HepG2 (cell line): ENCODE data around the gene HSD3B7. TPM values are rescaled to one million over a fixed set of nuclear protein-coding genes. Genes with fewer than 3 reads are reported as not detected.

ENCODE experiments used
- ATAD3A ChIP-seq: sonication (generic); formaldehyde crosslinking; IDR thresholded peaks from 2 replicates; pipeline ENCODE4 v1.4.0; 2020; ENCODE audit warnings: missing genetic modification reagents
- ATRX ChIP-seq: sonication (generic); formaldehyde crosslinking; IDR thresholded peaks from 2 replicates; pipeline ENCODE4 v1.4.0; 2020; ENCODE audit warnings: missing genetic modification reagents, borderline replicate concordance
- CBX1 ChIP-seq: IDR thresholded peaks from one replicate; pipeline ENCODE4 v1.6.1; 2016; ENCODE audit warnings: antibody characterized with exemption, low read depth
- CHD2 ChIP-seq: IDR thresholded peaks from 2 replicates; pipeline ENCODE4 v1.6.1; 2011; ENCODE audit warnings: low read depth, low read length, improper control_type of control experiment
- HMGA1 ChIP-seq: sonication (generic); formaldehyde crosslinking; conservative IDR thresholded peaks from 2 replicates; pipeline ENCODE4 v1.4.0; 2020; ENCODE audit warnings: missing genetic modification reagents
- HOMEZ ChIP-seq: IDR thresholded peaks from 2 replicates; pipeline ENCODE4 v1.6.1; 2016; ENCODE audit warnings: low read depth
- IRX3 ChIP-seq: sonication (generic); formaldehyde crosslinking; IDR thresholded peaks from 2 replicates; pipeline ENCODE4 v1.8.1; 2023; ENCODE audit warnings: mild to moderate bottlenecking, low read depth, missing genetic modification reagents, borderline replicate concordance
- JARID2 ChIP-seq: sonication (generic); formaldehyde crosslinking; IDR thresholded peaks from 2 replicates; pipeline ENCODE4 v1.8.1; 2023; ENCODE audit warnings: missing genetic modification reagents, inconsistent platforms; ENCODE audit not compliant: insufficient replicate concordance
- JUNB ChIP-seq: sonication (generic); formaldehyde crosslinking; IDR thresholded peaks from 2 replicates; pipeline ENCODE4 v1.8.0; 2022; ENCODE audit warnings: missing genetic modification reagents, mild to moderate bottlenecking, borderline replicate concordance
- KDM6A ChIP-seq: IDR thresholded peaks from 2 replicates; pipeline ENCODE4 v1.6.1; 2016; ENCODE audit warnings: low read depth
- MED1 ChIP-seq: sonication (generic); formaldehyde crosslinking; IDR thresholded peaks from 2 replicates; pipeline ENCODE4 v1.4.0; 2020; ENCODE audit warnings: missing genetic modification reagents
- NR2F2 ChIP-seq: IDR thresholded peaks from 2 replicates; pipeline ENCODE4 v1.6.1; 2012; ENCODE audit warnings: low read depth, inconsistent platforms, borderline replicate concordance
- PAWR ChIP-seq: sonication (generic); formaldehyde crosslinking; IDR thresholded peaks from 2 replicates; pipeline ENCODE4 v1.4.0; 2020; ENCODE audit warnings: missing genetic modification reagents, mild to moderate bottlenecking, borderline replicate concordance
- PCBP2 ChIP-seq: fragments of 200-400 bp; formaldehyde crosslinking; optimal IDR thresholded peaks from 2 replicates; pipeline ENCODE3; 2018; ENCODE audit warnings: low read length, low read depth; ENCODE audit not compliant: poor library complexity, severe bottlenecking
- REPIN1 ChIP-seq: sonication (generic); formaldehyde crosslinking; IDR thresholded peaks from 2 replicates; pipeline ENCODE4 v1.8.0; 2022; ENCODE audit warnings: missing genetic modification reagents, low read depth, mild to moderate bottlenecking, borderline replicate concordance
- RFXANK ChIP-seq: IDR thresholded peaks from 2 replicates; pipeline ENCODE4 v1.6.1; 2016
- RXRA ChIP-seq: sonication (generic); formaldehyde crosslinking; IDR thresholded peaks from 2 replicates; pipeline ENCODE4 v1.5.1; 2020; ENCODE audit warnings: missing genetic modification reagents
- TCF7 ChIP-seq: sonication (generic); IDR thresholded peaks from 2 replicates; pipeline ENCODE4 v1.6.1; 2016; ENCODE audit warnings: antibody characterized with exemption, low read depth
- TEAD3 ChIP-seq: optimal IDR thresholded peaks from 2 replicates; pipeline ENCODE3; 2016; ENCODE audit warnings: borderline replicate concordance
- ZBTB1 ChIP-seq: sonication (generic); formaldehyde crosslinking; IDR thresholded peaks from 2 replicates; pipeline ENCODE4 v1.4.0; 2020; ENCODE audit warnings: missing genetic modification reagents, borderline replicate concordance
- ZBTB8A ChIP-seq: sonication (generic); formaldehyde crosslinking; IDR thresholded peaks from 2 replicates; pipeline ENCODE4 v1.4.0; 2020; ENCODE audit warnings: mild to moderate bottlenecking, low read depth, missing genetic modification reagents, borderline replicate concordance
- ZGPAT ChIP-seq: IDR thresholded peaks from 2 replicates; pipeline ENCODE4 v1.6.1; 2016; ENCODE audit warnings: mild to moderate bottlenecking
- ZNF17 ChIP-seq: sonication (generic); formaldehyde crosslinking; IDR thresholded peaks from 2 replicates; pipeline ENCODE4 v1.5.0; 2020; ENCODE audit warnings: mild to moderate bottlenecking, missing genetic modification reagents
- ZNF350 ChIP-seq: sonication (generic); formaldehyde crosslinking; IDR thresholded peaks from 2 replicates; pipeline ENCODE4 v1.4.0; 2020; ENCODE audit warnings: mild to moderate bottlenecking, low read depth, missing genetic modification reagents, borderline replicate concordance
- ZNF382 ChIP-seq: sonication (generic); formaldehyde crosslinking; IDR thresholded peaks from 2 replicates; pipeline ENCODE4 v1.5.0; 2020; ENCODE audit warnings: missing genetic modification reagents, mild to moderate bottlenecking, borderline replicate concordance
- ZNF619 ChIP-seq: sonication (generic); formaldehyde crosslinking; IDR thresholded peaks from 2 replicates; pipeline ENCODE4 v1.4.0; 2020; ENCODE audit warnings: mild to moderate bottlenecking, missing genetic modification reagents
- ZNF891 ChIP-seq: sonication (generic); formaldehyde crosslinking; IDR thresholded peaks from 2 replicates; pipeline ENCODE4 v1.5.0; 2020; ENCODE audit warnings: mild to moderate bottlenecking, missing genetic modification reagents
- polyA plus RNA-seq, 8 experiments: library from polyadenylated mRNA; depleted of rRNA in 3 of 8; stranded (reverse) in 7 of 8; unstranded in 1 of 8; fragments of >200 nt; fragmentation: Illumina TruSeq in 4 of 8; extraction: Trizol in 4 of 8; gene quantifications; 2 replicates each; pipeline versions ENCODE4 v1.2.1 to v1.2.3, GENCODE V29; 2011 to 2016; ENCODE audit warnings: low read depth in 4 of 8, missing spikeins in 1 of 8, mixed read lengths in 1 of 8; ENCODE audit not compliant: insufficient read depth in 1 of 8
- total RNA-seq, 5 experiments: library from RNA; depleted of rRNA; stranded (reverse); fragments of >200 nt; fragmentation: Illumina TruSeq; extraction: Trizol; gene quantifications; 2 replicates each; pipeline ENCODE4 v1.2.3, GENCODE V29; 2016; ENCODE audit warnings: low read depth in 1 of 5

Gene HSD3B7
- total and polyA plus RNA-seq, 2 of the 13 experiments (the other 11 are each of a cell fraction or from before 2014, with no cell fraction given) = 32.9 to 69.7 TPM

- no peak; the same call in 1 of the 2 replicates for TF ChIP-seq RXRA
- no peak; the same call in none of the 2 replicates for TF ChIP-seq ZNF350
- no peak for TF ChIP-seq PCBP2
- TF ChIP-seq CHD2 = no peak
- no peak for TF ChIP-seq ATRX
- TF ChIP-seq TCF7 = no peak
- 0 out of 2 replicates have a peak, but pooled peaks have one; percentile 9 for TF ChIP-seq ZNF17 (CRISPR knock-in tag)
- TF ChIP-seq NR2F2 = no peak; the same call in 1 of the 2 replicates
- no peak; the same call in 1 of the 2 replicates for TF ChIP-seq IRX3
- TF ChIP-seq JUNB (CRISPR knock-in tag) = no peak
- no peak for TF ChIP-seq KDM6A (CRISPR knock-in tag)
- TF ChIP-seq HMGA1 (CRISPR knock-in tag) = no peak
- TF ChIP-seq RFXANK = no peak
- TF ChIP-seq ATAD3A (CRISPR knock-in tag) = no peak
- TF ChIP-seq ZNF619 (CRISPR knock-in tag) = no peak
- TF ChIP-seq TEAD3 (CRISPR knock-in tag) = no peak
- no peak for TF ChIP-seq ZNF382 (CRISPR knock-in tag)
- TF ChIP-seq MED1 (CRISPR knock-in tag) = no peak; the same call in 1 of the 2 replicates
- no peak for TF ChIP-seq PAWR (CRISPR knock-in tag)
- no peak for TF ChIP-seq HOMEZ
- no peak; the same call in 1 of the 2 replicates for TF ChIP-seq ZBTB8A (CRISPR knock-in tag)
- TF ChIP-seq REPIN1 = no peak
- no peak for TF ChIP-seq CBX1
- no peak; the same call in 1 of the 2 replicates for TF ChIP-seq ZBTB1
- TF ChIP-seq JARID2 (CRISPR knock-in tag) = no peak
- peak; percentile 68 for TF ChIP-seq ZGPAT (CRISPR knock-in tag)
- TF ChIP-seq ZNF891 (CRISPR knock-in tag) = peak; percentile 34; the same call in 1 of the 2 replicates
These were observed 36.0 kb upstream of the HSD3B7 start, which contains the start of gene ORAI3 (continued) for GRCh38 chr16:30948667-30949649.
